HepG2 (cell line): Measurements from ENCODE around the gene UBXN1. TPM values are rescaled to one million over a fixed set of nuclear protein-coding genes. Genes with fewer than 3 reads are reported as not detected.
A peak's percentile ranks its signal among the peaks of the same experiment; 100 is the strongest.

Source experiments
- ATF5 ChIP-seq: sonication (generic); formaldehyde crosslinking; IDR thresholded peaks from 2 replicates; pipeline ENCODE4 v1.4.0; 2020; ENCODE audit warnings: mild to moderate bottlenecking, low read depth, missing genetic modification reagents
- BRCA1 ChIP-seq: sonication (generic); formaldehyde crosslinking; IDR thresholded peaks from 2 replicates; pipeline ENCODE4 v1.4.0; 2020; ENCODE audit warnings: missing genetic modification reagents
- GABPA ChIP-seq, 2 experiments: IDR thresholded peaks; 2 replicates each; pipeline ENCODE4 v1.6.1; 2011 to 2016; ENCODE audit warnings: low read depth in 2 of 2, low read length in 1 of 2, missing biosample characterization in 1 of 2, missing genetic modification characterization in 1 of 2
- HMGXB4 ChIP-seq, 2 experiments: sonication (generic) in 1 of 2; formaldehyde crosslinking in 1 of 2; IDR thresholded peaks; 2 replicates each; pipeline versions ENCODE4 v1.4.0 to v1.6.1; 2018 to 2020; ENCODE audit warnings: missing genetic modification reagents in 2 of 2, borderline replicate concordance in 1 of 2, low read depth in 1 of 2, mild to moderate bottlenecking in 1 of 2, missing biosample characterization in 1 of 2
- HNRNPH1 ChIP-seq: fragments of 200-400 bp; formaldehyde crosslinking; optimal IDR thresholded peaks from 2 replicates; pipeline ENCODE3; 2017; ENCODE audit warnings: mild to moderate bottlenecking, low read depth, low read length
- LCORL ChIP-seq, 2 experiments: fragments of 450-650 bp in 1 of 2; sonication (generic) in 1 of 2; formaldehyde crosslinking in 1 of 2; IDR thresholded peaks; 2 replicates each; pipeline versions ENCODE4 v1.5.0 to v1.6.1; 2017 to 2020; ENCODE audit warnings: antibody characterized with exemption in 1 of 2, missing genetic modification reagents in 1 of 2
- MLXIP ChIP-seq: sonication (generic); formaldehyde crosslinking; IDR thresholded peaks from 2 replicates; pipeline ENCODE4 v1.9.0; 2021; ENCODE audit warnings: missing genetic modification reagents, borderline replicate concordance
- NR2F1 ChIP-seq, 2 experiments: fragments of 450-650 bp in 1 of 2; formaldehyde crosslinking in 1 of 2; IDR thresholded peaks; 2 replicates each; pipeline versions ENCODE4 v1.5.0 to v1.6.1; 2016 to 2020; ENCODE audit warnings: mild to moderate bottlenecking in 1 of 2, missing compliant biosample characterization in 1 of 2, missing genetic modification reagents in 1 of 2, moderate library complexity in 1 of 2
- NR2F2 ChIP-seq: IDR thresholded peaks from 2 replicates; pipeline ENCODE4 v1.6.1; 2012; ENCODE audit warnings: low read depth, inconsistent platforms, borderline replicate concordance
- TRAFD1 ChIP-seq: sonication (generic); formaldehyde crosslinking; IDR thresholded peaks from 2 replicates; pipeline ENCODE4 v1.5.1; 2020; ENCODE audit warnings: missing genetic modification reagents, mild to moderate bottlenecking, borderline replicate concordance
- ZBTB4 ChIP-seq: sonication (generic); formaldehyde crosslinking; IDR thresholded peaks from 2 replicates; pipeline ENCODE4 v1.4.0; 2020; ENCODE audit warnings: missing genetic modification reagents, mild to moderate bottlenecking, borderline replicate concordance
- ZNF362 ChIP-seq: sonication (generic); formaldehyde crosslinking; IDR thresholded peaks from 2 replicates; pipeline ENCODE4 v1.4.0; 2020; ENCODE audit warnings: missing genetic modification reagents, mild to moderate bottlenecking, borderline replicate concordance
- ZNF761 ChIP-seq: sonication (generic); formaldehyde crosslinking; conservative IDR thresholded peaks from 2 replicates; pipeline ENCODE4 v1.4.0; 2020; ENCODE audit warnings: mild to moderate bottlenecking, missing genetic modification reagents
- polyA plus RNA-seq, 8 experiments: library from polyadenylated mRNA; depleted of rRNA in 3 of 8; stranded (reverse) in 7 of 8; unstranded in 1 of 8; fragments of >200 nt; fragmentation: Illumina TruSeq in 4 of 8; extraction: Trizol in 4 of 8; gene quantifications; 2 replicates each; pipeline versions ENCODE4 v1.2.1 to v1.2.3, GENCODE V29; 2011 to 2016; ENCODE audit warnings: low read depth in 4 of 8, missing spikeins in 1 of 8, mixed read lengths in 1 of 8; ENCODE audit not compliant: insufficient read depth in 1 of 8
- total RNA-seq, 5 experiments: library from RNA; depleted of rRNA; stranded (reverse); fragments of >200 nt; fragmentation: Illumina TruSeq; extraction: Trizol; gene quantifications; 2 replicates each; pipeline ENCODE4 v1.2.3, GENCODE V29; 2016; ENCODE audit warnings: low read depth in 1 of 5

UBXN1 gene
- total and polyA plus RNA-seq, 2 of the 13 experiments (the other 11 are each of a cell fraction or from before 2014, with no cell fraction given) = 47.5 to 52.4 TPM

- TF ChIP-seq MLXIP = no peak
- TF ChIP-seq NR2F1 (CRISPR knock-in tag; IDR thresholded peaks at IDR 0.05) = peak in 1 of 2 experiments; percentile 33; a peak in 1 of 4 replicates
- TF ChIP-seq LCORL (IDR thresholded peaks at IDR 0.05) = no peak
- TF ChIP-seq LCORL (CRISPR knock-in tag; IDR thresholded peaks at IDR 0.05) = peak; percentile 76
- no peak for TF ChIP-seq BRCA1 (CRISPR knock-in tag)
- peak; percentile 58; the same call in 1 of the 2 replicates for TF ChIP-seq ZBTB4 (CRISPR knock-in tag)
- TF ChIP-seq ATF5 (CRISPR knock-in tag) = no peak
- TF ChIP-seq ZNF362 (CRISPR knock-in tag) = peak; percentile 37; the same call in 1 of the 2 replicates
- peak; percentile 51 for TF ChIP-seq HNRNPH1
- no peak for TF ChIP-seq TRAFD1 (CRISPR knock-in tag)
- TF ChIP-seq GABPA (IDR thresholded peaks at IDR 0.05; ENCODE audit: low read depth, low read length) = peak; percentile 90
- TF ChIP-seq GABPA (CRISPR knock-in tag; IDR thresholded peaks at IDR 0.05; ENCODE audit: low read depth) = peak; percentile 97
- peak; percentile 51 to 84; a peak in 3 of 4 replicates for TF ChIP-seq HMGXB4 (CRISPR knock-in tag; IDR thresholded peaks at IDR 0.05; ENCODE audit: borderline replicate concordance in 1 of 2, low read depth in 1 of 2)
- TF ChIP-seq NR2F2 = no peak
- TF ChIP-seq ZNF761 (CRISPR knock-in tag) = 0 out of 2 replicates have a peak, but pooled peaks have one; percentile 11
These were observed at the start of gene UBXN1 (continued) for GRCh38 chr11:62678770-62679696.
